ENCODE data around the gene AGO3. TPM values are rescaled to one million over a fixed set of nuclear protein-coding genes. Genes with fewer than 3 reads are reported as not detected.

Gene AGO3
- total and polyA plus RNA-seq, 2 of the 13 experiments (the other 11 are each of a cell fraction or from before 2014, with no cell fraction given) = 21.2 to 27.1 TPM

DNA sequence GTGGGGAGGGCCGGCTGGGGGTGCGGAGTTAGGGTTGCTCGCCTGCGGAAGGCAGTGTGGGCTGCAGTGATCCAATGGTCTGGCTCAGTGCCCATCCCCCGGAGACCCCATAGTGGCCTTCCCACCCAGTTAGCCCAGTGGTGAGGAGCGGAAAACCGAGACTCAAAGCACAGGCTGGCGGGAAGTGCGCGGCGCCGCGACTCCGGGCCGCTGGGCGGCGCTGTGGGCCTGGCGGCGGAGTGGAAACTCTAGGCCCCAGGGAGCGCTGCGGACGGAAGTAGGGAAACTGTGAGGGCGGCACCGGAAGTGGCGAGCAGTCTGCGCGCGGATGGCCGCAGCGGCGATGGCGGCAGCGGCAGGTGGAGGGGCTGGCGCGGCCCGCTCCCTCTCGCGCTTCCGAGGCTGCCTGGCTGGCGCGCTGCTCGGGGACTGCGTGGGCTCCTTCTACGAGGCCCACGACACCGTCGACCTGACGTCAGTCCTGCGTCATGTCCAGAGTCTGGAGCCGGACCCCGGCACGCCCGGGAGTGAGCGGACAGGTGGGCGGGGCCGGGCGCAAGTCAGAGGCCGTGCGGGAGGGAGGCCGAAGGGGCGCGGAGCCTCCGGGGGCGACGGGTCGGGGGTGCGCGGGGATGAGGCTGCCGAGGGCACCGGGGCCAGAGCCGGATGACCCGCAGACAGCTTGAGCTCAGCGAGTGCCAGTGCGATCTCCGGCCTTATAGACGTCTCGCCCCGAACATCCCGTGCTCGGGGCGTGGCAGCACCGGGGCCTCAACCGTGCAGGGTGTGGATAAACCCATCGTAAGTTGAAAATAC is 157.9 kb downstream of the AGO3 start, which contains the start of gene ADPRS (continued):
- TF ChIP-seq, protein P1, sequence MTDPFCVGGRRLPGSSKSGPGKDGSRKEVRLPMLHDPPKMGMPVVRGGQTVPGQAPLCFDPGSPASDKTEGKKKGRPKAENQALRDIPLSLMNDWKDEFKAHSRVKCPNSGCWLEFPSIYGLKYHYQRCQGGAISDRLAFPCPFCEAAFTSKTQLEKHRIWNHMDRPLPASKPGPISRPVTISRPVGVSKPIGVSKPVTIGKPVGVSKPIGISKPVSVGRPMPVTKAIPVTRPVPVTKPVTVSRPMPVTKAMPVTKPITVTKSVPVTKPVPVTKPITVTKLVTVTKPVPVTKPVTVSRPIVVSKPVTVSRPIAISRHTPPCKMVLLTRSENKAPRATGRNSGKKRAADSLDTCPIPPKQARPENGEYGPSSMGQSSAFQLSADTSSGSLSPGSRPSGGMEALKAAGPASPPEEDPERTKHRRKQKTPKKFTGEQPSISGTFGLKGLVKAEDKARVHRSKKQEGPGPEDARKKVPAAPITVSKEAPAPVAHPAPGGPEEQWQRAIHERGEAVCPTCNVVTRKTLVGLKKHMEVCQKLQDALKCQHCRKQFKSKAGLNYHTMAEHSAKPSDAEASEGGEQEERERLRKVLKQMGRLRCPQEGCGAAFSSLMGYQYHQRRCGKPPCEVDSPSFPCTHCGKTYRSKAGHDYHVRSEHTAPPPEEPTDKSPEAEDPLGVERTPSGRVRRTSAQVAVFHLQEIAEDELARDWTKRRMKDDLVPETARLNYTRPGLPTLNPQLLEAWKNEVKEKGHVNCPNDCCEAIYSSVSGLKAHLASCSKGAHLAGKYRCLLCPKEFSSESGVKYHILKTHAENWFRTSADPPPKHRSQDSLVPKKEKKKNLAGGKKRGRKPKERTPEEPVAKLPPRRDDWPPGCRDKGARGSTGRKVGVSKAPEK (CRISPR knock-in tag; IDR thresholded peaks at IDR 0.05; ENCODE audit: borderline replicate concordance) = no peak
- TF ChIP-seq ZNF598 (CRISPR knock-in tag; IDR thresholded peaks at IDR 0.05; ENCODE audit: borderline replicate concordance) = no peak; the same call in 1 of the 2 replicates
- peak; percentile 73 for TF ChIP-seq RXRB (CRISPR knock-in tag; IDR thresholded peaks at IDR 0.05; ENCODE audit: borderline replicate concordance)
- TF ChIP-seq, protein P2, sequence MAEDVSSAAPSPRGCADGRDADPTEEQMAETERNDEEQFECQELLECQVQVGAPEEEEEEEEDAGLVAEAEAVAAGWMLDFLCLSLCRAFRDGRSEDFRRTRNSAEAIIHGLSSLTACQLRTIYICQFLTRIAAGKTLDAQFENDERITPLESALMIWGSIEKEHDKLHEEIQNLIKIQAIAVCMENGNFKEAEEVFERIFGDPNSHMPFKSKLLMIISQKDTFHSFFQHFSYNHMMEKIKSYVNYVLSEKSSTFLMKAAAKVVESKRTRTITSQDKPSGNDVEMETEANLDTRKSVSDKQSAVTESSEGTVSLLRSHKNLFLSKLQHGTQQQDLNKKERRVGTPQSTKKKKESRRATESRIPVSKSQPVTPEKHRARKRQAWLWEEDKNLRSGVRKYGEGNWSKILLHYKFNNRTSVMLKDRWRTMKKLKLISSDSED (CRISPR knock-in tag; IDR thresholded peaks at IDR 0.05) = no peak
- TF ChIP-seq SALL1 (CRISPR knock-in tag; IDR thresholded peaks at IDR 0.05) = peak; percentile 89
- no peak for TF ChIP-seq ZNF337 (CRISPR knock-in tag; IDR thresholded peaks at IDR 0.05; ENCODE audit: borderline replicate concordance, low read depth)
- peak; percentile 13; the same call in 1 of the 2 replicates for TF ChIP-seq KDM4B (CRISPR knock-in tag; IDR thresholded peaks at IDR 0.05)
- no peak for TF ChIP-seq ATF7 (IDR thresholded peaks at IDR 0.05)
- TF ChIP-seq ATF7 (CRISPR knock-in tag; IDR thresholded peaks at IDR 0.05) = no peak; the same call in 1 of the 2 replicates
- peak; percentile 99 for TF ChIP-seq KLF9 (CRISPR knock-in tag; IDR thresholded peaks at IDR 0.05; ENCODE audit: low read depth)
- TF ChIP-seq CHD4 (IDR thresholded peaks at IDR 0.05; ENCODE audit: borderline replicate concordance, low read length) = no peak
- peak; percentile 96 for TF ChIP-seq U2AF1 (optimal IDR thresholded peaks at IDR 0.05; ENCODE audit: low read depth, low read length)
- no peak; the same call in none of the 2 replicates for TF ChIP-seq RARA (CRISPR knock-in tag; IDR thresholded peaks at IDR 0.05)
- TF ChIP-seq SAP130 (CRISPR knock-in tag; IDR thresholded peaks at IDR 0.05; ENCODE audit: low read depth) = peak; percentile 97
- TF ChIP-seq, protein P3, sequence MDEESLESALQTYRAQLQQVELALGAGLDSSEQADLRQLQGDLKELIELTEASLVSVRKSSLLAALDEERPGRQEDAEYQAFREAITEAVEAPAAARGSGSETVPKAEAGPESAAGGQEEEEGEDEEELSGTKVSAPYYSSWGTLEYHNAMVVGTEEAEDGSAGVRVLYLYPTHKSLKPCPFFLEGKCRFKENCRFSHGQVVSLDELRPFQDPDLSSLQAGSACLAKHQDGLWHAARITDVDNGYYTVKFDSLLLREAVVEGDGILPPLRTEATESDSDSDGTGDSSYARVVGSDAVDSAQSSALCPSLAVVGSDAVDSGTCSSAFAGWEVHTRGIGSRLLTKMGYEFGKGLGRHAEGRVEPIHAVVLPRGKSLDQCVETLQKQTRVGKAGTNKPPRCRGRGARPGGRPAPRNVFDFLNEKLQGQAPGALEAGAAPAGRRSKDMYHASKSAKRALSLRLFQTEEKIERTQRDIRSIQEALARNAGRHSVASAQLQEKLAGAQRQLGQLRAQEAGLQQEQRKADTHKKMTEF (CRISPR knock-in tag; IDR thresholded peaks at IDR 0.05) = peak; percentile 97
- TF ChIP-seq, protein P4, sequence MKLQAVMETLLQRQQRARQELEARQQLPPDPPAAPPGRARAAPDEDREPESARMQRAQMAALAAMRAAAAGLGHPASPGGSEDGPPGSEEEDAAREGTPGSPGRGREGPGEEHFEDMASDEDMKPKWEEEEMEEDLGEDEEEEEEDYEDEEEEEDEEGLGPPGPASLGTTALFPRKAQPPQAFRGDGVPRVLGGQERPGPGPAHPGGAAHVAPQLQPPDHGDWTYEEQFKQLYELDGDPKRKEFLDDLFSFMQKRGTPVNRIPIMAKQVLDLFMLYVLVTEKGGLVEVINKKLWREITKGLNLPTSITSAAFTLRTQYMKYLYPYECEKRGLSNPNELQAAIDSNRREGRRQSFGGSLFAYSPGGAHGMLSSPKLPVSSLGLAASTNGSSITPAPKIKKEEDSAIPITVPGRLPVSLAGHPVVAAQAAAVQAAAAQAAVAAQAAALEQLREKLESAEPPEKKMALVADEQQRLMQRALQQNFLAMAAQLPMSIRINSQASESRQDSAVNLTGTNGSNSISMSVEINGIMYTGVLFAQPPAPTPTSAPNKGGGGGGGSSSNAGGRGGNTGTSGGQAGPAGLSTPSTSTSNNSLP (IDR thresholded peaks at IDR 0.05; ENCODE audit: low read depth, low read length) = no peak
- peak; percentile 58; the same call in 1 of the 2 replicates for TF ChIP-seq PPARG (CRISPR knock-in tag; conservative IDR thresholded peaks at IDR 0.05)
